Mesendoderm (in vitro differentiated cells): Measurements from ENCODE around the gene CATSPERZ.
A peak's percentile ranks its signal among the peaks of the same experiment; 100 is the strongest.

Experiments used
- DNase-seq: peaks from one replicate; pipeline ENCODE4 v3.0.0; 2013
- H2AK5ac ChIP-seq: 2 replicates; pipeline ENCODE4 v1.6.1; 2013; ENCODE audit warnings: low read length, inconsistent platforms
- H2BK120ac ChIP-seq: 2 replicates; pipeline ENCODE4 v1.6.1; 2013; ENCODE audit warnings: low read depth, mild to moderate bottlenecking, low read length, moderate library complexity, mixed read lengths
- H2BK15ac ChIP-seq: replicated peaks from 2 replicates; pipeline ENCODE4 v1.6.1; 2013; ENCODE audit warnings: low read depth, mild to moderate bottlenecking, moderate library complexity
- H2BK5ac ChIP-seq: 2 replicates; pipeline ENCODE4 v1.6.1; 2013; ENCODE audit warnings: low read length, inconsistent platforms
- H3K18ac ChIP-seq: 2 replicates; pipeline ENCODE4 v1.6.1; 2013; ENCODE audit warnings: mild to moderate bottlenecking, low read length, mixed read lengths
- H3K23ac ChIP-seq: one replicate; pipeline ENCODE4 v1.6.1; 2013; ENCODE audit warnings: low read length
- H3K27ac ChIP-seq: 2 replicates; pipeline ENCODE4 v1.5.1; 2013; ENCODE audit warnings: low read depth, mild to moderate bottlenecking, inconsistent platforms, low read length, moderate library complexity
- H3K27me3 ChIP-seq: 2 replicates; pipeline ENCODE4 v1.6.1; 2013; ENCODE audit warnings: low read length, control low read depth, mild to moderate bottlenecking, inconsistent platforms; ENCODE audit not compliant: insufficient read depth, poor library complexity
- H3K36me3 ChIP-seq: 2 replicates; pipeline ENCODE4 v1.6.1; 2013; ENCODE audit warnings: low read length, inconsistent platforms; ENCODE audit not compliant: control insufficient read depth, insufficient read depth
- H3K4ac ChIP-seq: one replicate; pipeline ENCODE4 v1.6.1; 2013; ENCODE audit warnings: low read depth, mild to moderate bottlenecking, low read length, moderate library complexity
- H3K4me1 ChIP-seq: 2 replicates; pipeline ENCODE4 v1.6.1; 2013; ENCODE audit warnings: low read depth, low read length, inconsistent platforms; ENCODE audit not compliant: control insufficient read depth
- H3K4me2 ChIP-seq: 2 replicates; pipeline ENCODE4 v1.6.1; 2013; ENCODE audit warnings: low read length
- H3K4me3 ChIP-seq: 2 replicates; pipeline ENCODE4 v1.5.1; 2013; ENCODE audit warnings: mild to moderate bottlenecking, low read length
- H3K56ac ChIP-seq: one replicate; pipeline ENCODE4 v1.6.1; 2013; ENCODE audit warnings: low read length
- H3K79me1 ChIP-seq: 2 replicates; pipeline ENCODE4 v1.6.1; 2013; ENCODE audit warnings: low read length, inconsistent platforms
- H3K79me2 ChIP-seq: 2 replicates; pipeline ENCODE4 v1.6.1; 2013; ENCODE audit warnings: mild to moderate bottlenecking, low read length; ENCODE audit not compliant: control insufficient read depth, insufficient read depth
- H3K9ac ChIP-seq: 2 replicates; pipeline ENCODE4 v1.6.1; 2013; ENCODE audit warnings: low read length, inconsistent platforms
- H4K5ac ChIP-seq: one replicate; pipeline ENCODE4 v1.6.1; 2013; ENCODE audit warnings: low read length
- H4K8ac ChIP-seq: one replicate; pipeline ENCODE4 v1.6.1; 2013; ENCODE audit warnings: low read depth, mild to moderate bottlenecking, control low read depth, low read length, moderate library complexity
- WGBS: extraction: QIAGEN DNeasy Blood & Tissue Kit; methylation state at CpG from one replicate; pipeline ENCODE4 v1.1.7; 2013; ENCODE audit warnings: low lambda C conversion rate, missing lambda C conversion rate; ENCODE audit not compliant: insufficient coverage; ENCODE audit errors: extremely low coverage; 5-methylcytosine and 5-hydroxymethylcytosine counted together

Gene CATSPERZ

GRCh38 chr11:64291752-64292459, 8.3 kb upstream of the CATSPERZ start:
- Histone ChIP-seq H3K4ac (no peak overlapping the region), H3K56ac (peak overlapping the region; percentile 25), H4K8ac (no peak overlapping the region), H3K79me1 (no peaks in the 10 kb centered on the region), H3K27me3 (peaks cover 64% of the 10 kb centered on the region), H4K5ac (no peak overlapping the region), H3K27ac (no peak overlapping the region), H3K23ac (no peak overlapping the region), H3K4me2 (peak overlapping the region; percentile 15), H3K79me2 (no peaks in the 10 kb centered on the region), H2BK5ac (no peak overlapping the region), H3K9ac (no peak overlapping the region), H2BK120ac (no peak overlapping the region), H3K4me1 (no peaks in the 10 kb centered on the region), H3K4me3 (no peak overlapping the region), H2BK15ac (no peak overlapping the region), H3K18ac (no peak overlapping the region), H3K36me3 (no peaks in the 10 kb centered on the region), H2AK5ac (no peak overlapping the region)
- WGBS: no CpG with 5 or more reads among the region's 96 CpGs
- DNase-seq: no peak

- H3K27me3 ChIP-seq: peaks cover 72% of the 10 kb centered on the region
- no peak overlapping the region for H2AK5ac ChIP-seq
- H3K79me2 ChIP-seq: no peaks in the 10 kb centered on the region
- no peak overlapping the region for H4K8ac ChIP-seq
- no peaks in the 10 kb centered on the region for H3K36me3 ChIP-seq
- H3K4me3 ChIP-seq: no peak overlapping the region
- H3K4ac ChIP-seq: no peak overlapping the region
- no peak overlapping the region for H2BK15ac ChIP-seq
- no peak overlapping the region for H3K18ac ChIP-seq
- no CpG with 5 or more reads among the region's 42 CpGs for WGBS
- no peak overlapping the region for H3K27ac ChIP-seq
- H3K4me1 ChIP-seq: no peaks in the 10 kb centered on the region
- no peak overlapping the region for H2BK5ac ChIP-seq
- H2BK120ac ChIP-seq: no peak overlapping the region
- no peak overlapping the region for H3K56ac ChIP-seq
- no peak overlapping the region for H3K9ac ChIP-seq
- no peak for DNase-seq
- no peak overlapping the region for H3K23ac ChIP-seq
- no peak overlapping the region for H4K5ac ChIP-seq
- H3K4me2 ChIP-seq: no peak overlapping the region
- H3K79me1 ChIP-seq: no peaks in the 10 kb centered on the region
Observed at GRCh38 chr11:64292460-64293254, 7.5 kb upstream of the CATSPERZ start.

GRCh38 chr11:64294774-64295173, 5.4 kb upstream of the CATSPERZ start:
- Histone ChIP-seq H3K18ac (no peak overlapping the region), H3K23ac (no peak overlapping the region), H3K4me3 (no peak overlapping the region), H3K27me3 (peaks cover 89% of the 10 kb centered on the region), H3K79me2 (no peaks in the 10 kb centered on the region), H3K27ac (no peak overlapping the region), H3K4ac (no peak overlapping the region), H2AK5ac (no peak overlapping the region), H3K4me2 (no peak overlapping the region), H3K36me3 (no peaks in the 10 kb centered on the region), H3K4me1 (no peaks in the 10 kb centered on the region), H4K5ac (no peak overlapping the region), H2BK15ac (no peak overlapping the region), H3K79me1 (no peaks in the 10 kb centered on the region), H4K8ac (no peak overlapping the region), H3K9ac (no peak overlapping the region), H2BK5ac (no peak overlapping the region), H3K56ac (no peak overlapping the region), H2BK120ac (no peak overlapping the region)
- no peak for DNase-seq
- WGBS: no CpG with 5 or more reads among the region's 3 CpGs

- Histone ChIP-seq H3K4me2 (no peak overlapping the region), H3K4me3 (no peak overlapping the region), H3K9ac (no peak overlapping the region), H3K79me1 (no peaks in the 10 kb centered on the region), H3K4ac (no peak overlapping the region), H2BK5ac (no peak overlapping the region), H3K23ac (no peak overlapping the region), H3K56ac (no peak overlapping the region), H4K5ac (no peak overlapping the region), H2BK120ac (no peak overlapping the region), H4K8ac (no peak overlapping the region), H2BK15ac (no peak overlapping the region), H2AK5ac (no peak overlapping the region), H3K4me1 (no peaks in the 10 kb centered on the region), H3K36me3 (no peaks in the 10 kb centered on the region), H3K27ac (no peak overlapping the region), H3K18ac (no peak overlapping the region), H3K27me3 (peaks cover 89% of the 10 kb centered on the region), H3K79me2 (no peaks in the 10 kb centered on the region)
- no peak for DNase-seq
- WGBS: no CpG with 5 or more reads among the region's 4 CpGs
Observed at GRCh38 chr11:64295760-64296159, 4.4 kb upstream of the CATSPERZ start.

- no CpG with 5 or more reads among the region's 1 CpG for WGBS
- Histone ChIP-seq H2AK5ac (no peak overlapping the region), H3K23ac (no peak overlapping the region), H3K4me1 (no peaks in the 10 kb centered on the region), H3K4me3 (no peak overlapping the region), H4K5ac (no peak overlapping the region), H3K79me2 (no peaks in the 10 kb centered on the region), H3K56ac (no peak overlapping the region), H3K4ac (no peak overlapping the region), H2BK120ac (no peak overlapping the region), H3K36me3 (no peaks in the 10 kb centered on the region), H2BK5ac (no peak overlapping the region), H3K27ac (no peak overlapping the region), H3K9ac (no peak overlapping the region), H3K79me1 (no peaks in the 10 kb centered on the region), H4K8ac (no peak overlapping the region), H2BK15ac (no peak overlapping the region), H3K18ac (no peak overlapping the region), H3K4me2 (no peak overlapping the region), H3K27me3 (peaks cover 85% of the 10 kb centered on the region)
- no peak for DNase-seq
Observed at GRCh38 chr11:64296236-64296635, 3.9 kb upstream of the CATSPERZ start.
